ENCODE results near the gene ZDHHC3. TPM values are rescaled to one million over a fixed set of nuclear protein-coding genes. Genes with fewer than 3 reads are reported as not detected.

ZDHHC3 gene
- 22.7 and 23.4 TPM in 2 replicates for polyA plus RNA-seq

GRCh38 chr3:44976002-44976815, at the start of gene ZDHHC3, which contains the start of gene EXOSC7:
Gene ZDHHC3 (minus strand): TSS chr3:44976174. CDS start chr3:44959436, 16,738 bp downstream.
Gene EXOSC7 (plus strand): TSS chr3:44976244. CDS start chr3:44976278, 34 bp downstream.

Other genes with a start within 250 kb of the ZDHHC3 start
- gene ZNF501, start 246.5 kb downstream of the ZDHHC3 start, polyA plus RNA-seq, result 0.20 and 2.7 TPM in 2 replicates
- 41.8 and 49.7 TPM in 2 replicates for gene KIAA1143, start 214.6 kb downstream of the ZDHHC3 start, polyA plus RNA-seq
- 0.28 and 1.9 TPM in 2 replicates for gene KIF15, start 214.4 kb downstream of the ZDHHC3 start, polyA plus RNA-seq
- 17.5 and 20.8 TPM in 2 replicates for gene TMEM42, start 114.3 kb downstream of the ZDHHC3 start, polyA plus RNA-seq
- not detected in 2 replicates for gene TGM4, start 101.6 kb downstream of the ZDHHC3 start, polyA plus RNA-seq
- 66.6 and 67.2 TPM in 2 replicates for gene EXOSC7, start 70 bp upstream of the ZDHHC3 start, polyA plus RNA-seq
- gene CLEC3B, start 50.1 kb upstream of the ZDHHC3 start, polyA plus RNA-seq, result not detected in 2 replicates
- gene CDCP1, start 170.2 kb upstream of the ZDHHC3 start, polyA plus RNA-seq, result 0.09 TPM in 1 of 2 replicates, not detected in the other

All from Purkinje cell (primary cell).